K562 (cell line): Measurements from ENCODE around the gene DRC1. TPM values are rescaled to one million over a fixed set of nuclear protein-coding genes. Genes with fewer than 3 reads are reported as not detected.

Source experiments
- ATAC-seq: fragments of 200-7000 bp; cut with Tn5 transposase; 3 replicates; pipeline ENCODE4 v1.9.1; 2020; ENCODE audit warnings: moderate library complexity
- BruUV-seq: library from RNA; stranded (reverse); fragments of 400-500 nt; replicated peaks from 2 replicates; lab custom pipeline; 2021; lab: Mats Ljungman, UMichigan
- CTCF ChIA-PET: fragments of 300-600 bp; formaldehyde crosslinking; extraction: SDS; loops from one replicate; lab custom pipeline; 2021; ENCODE audit warnings: low intra/inter-chr PET ratio; lab: Yijun Ruan, JAX
- POLR2A ChIA-PET: fragments of 300-600, 350-650 bp; sonication (Branson Sonifier 250); formaldehyde crosslinking; extraction: SDS; loops from one replicate; lab custom pipeline; 2021; ENCODE audit warnings: antibody characterized with exemption, inconsistent platforms; lab: Yijun Ruan, JAX
- DNase-seq, 4 experiments: peaks; one replicate each; pipeline versions ENCODE4 v3.0.0 to v3.0.0-alpha.2; 2011 to 2018; ENCODE audit warnings: low spot score in 3 of 4, mixed read lengths in 3 of 4; ENCODE audit errors: extremely low read depth in 1 of 4
- FAIRE-seq: peaks from 2 replicates; lab custom pipeline; 2011; peaks lifted over from hg19 to GRCh38; lab: Jason Lieb, UNC
- H2AFZ ChIP-seq: 2 replicates; pipeline ENCODE4 v1.6.0; 2011; ENCODE audit warnings: low read depth, low read length, control low read depth, inconsistent platforms
- H3K27ac ChIP-seq: fragments of 200-600 bp; 3 replicates; pipeline ENCODE4 v1.8.0; 2011; ENCODE audit warnings: low read depth, mild to moderate bottlenecking, control low read depth, inconsistent platforms, low read length, moderate library complexity, mixed read lengths; ENCODE audit errors: extremely low read depth
- H3K27me3 ChIP-seq, 2 experiments: fragments of 300-600 bp in 1 of 2; 2 replicates in 1 of 2; 3 replicates in 1 of 2; pipeline versions ENCODE4 v1.6.0 to v1.8.0; 2011; ENCODE audit warnings: inconsistent platforms in 2 of 2, low read length in 2 of 2, mild to moderate bottlenecking in 1 of 2, mixed read lengths in 1 of 2, moderate library complexity in 1 of 2; ENCODE audit not compliant: control insufficient read depth in 2 of 2, insufficient read depth in 2 of 2
- H3K36me3 ChIP-seq: fragments of 300-600 bp; 3 replicates; pipeline ENCODE4 v1.8.0; 2011; ENCODE audit warnings: mild to moderate bottlenecking, low read length, inconsistent platforms; ENCODE audit not compliant: control insufficient read depth, insufficient read depth
- H3K4me1 ChIP-seq, 2 experiments: fragments of 200-600 bp in 1 of 2; replicated peaks in 1 of 2; 2 replicates in 1 of 2; 3 replicates in 1 of 2; pipeline versions ENCODE4 v1.5.1 to v1.8.0; 2011; ENCODE audit warnings: inconsistent platforms in 2 of 2, low read length in 2 of 2, mild to moderate bottlenecking in 1 of 2, mixed read lengths in 1 of 2, moderate library complexity in 1 of 2; ENCODE audit not compliant: control insufficient read depth in 2 of 2, insufficient read depth in 2 of 2
- H3K4me2 ChIP-seq: 2 replicates; pipeline ENCODE4 v1.6.1; 2011; ENCODE audit warnings: low read length, control low read depth, inconsistent platforms, mixed read lengths; ENCODE audit not compliant: insufficient read depth
- H3K4me3 ChIP-seq: fragments of 200-600 bp; sonication (generic), shearing (Covaris generic); 2 replicates; pipeline ENCODE4 v1.5.1; 2016; ENCODE audit warnings: control low read depth, inconsistent platforms
- H3K79me2 ChIP-seq: fragments of 200-600 bp; 3 replicates; pipeline ENCODE4 v1.8.0; 2011; ENCODE audit warnings: low read length, inconsistent platforms; ENCODE audit not compliant: control insufficient read depth, insufficient read depth
- H3K9ac ChIP-seq, 2 experiments: 2 replicates each; pipeline versions ENCODE4 v1.6.0 to v1.6.1; 2011; ENCODE audit warnings: low read depth in 2 of 2, low read length in 2 of 2, control low read depth in 1 of 2, inconsistent platforms in 1 of 2, mild to moderate bottlenecking in 1 of 2, mixed read lengths in 1 of 2; ENCODE audit not compliant: insufficient read depth in 1 of 2
- H3K9me1 ChIP-seq: one replicate; pipeline ENCODE4 v1.6.0; 2011; ENCODE audit warnings: inconsistent platforms, mild to moderate bottlenecking, low read length, moderate library complexity; ENCODE audit not compliant: control insufficient read depth, insufficient read depth
- H3K9me3 ChIP-seq: replicated peaks from 2 replicates; pipeline ENCODE4 v1.5.1; 2011; ENCODE audit warnings: low read depth, low read length, inconsistent platforms; ENCODE audit not compliant: control insufficient read depth, insufficient read depth
- H4K20me1 ChIP-seq: replicated peaks from 2 replicates; pipeline ENCODE4 v1.6.1; 2011; ENCODE audit warnings: low read length, inconsistent platforms, mixed read lengths; ENCODE audit not compliant: control insufficient read depth, insufficient read depth
- BDP1 ChIP-seq: IDR thresholded peaks from 3 replicates; pipeline ENCODE4 v1.6.1; 2011; ENCODE audit not compliant: insufficient read length, insufficient read depth
- BRF2 ChIP-seq: IDR thresholded peaks from 3 replicates; pipeline ENCODE4 v1.6.1; 2011; ENCODE audit warnings: borderline replicate concordance, mild to moderate bottlenecking; ENCODE audit not compliant: insufficient read length, insufficient read depth
- CBFA2T2 ChIP-seq: fragments of 450-650 bp; conservative IDR thresholded peaks from 2 replicates; pipeline ENCODE4 v1.6.1; 2017; ENCODE audit warnings: mild to moderate bottlenecking
- CCAR2 ChIP-seq: fragments of 200-400 bp; formaldehyde crosslinking; IDR thresholded peaks from 2 replicates; pipeline ENCODE4 v1.6.1; 2017; ENCODE audit warnings: mild to moderate bottlenecking, low read depth, low read length
- WGBS: fragments of 100-300 bp; shearing (Covaris generic); methylation state at CpG from one replicate; pipeline ENCODE4 v1.1.6; 2016; ENCODE audit warnings: low coverage, mixed read lengths; ENCODE audit not compliant: insufficient coverage; ENCODE audit errors: missing lambda C conversion rate; 5-methylcytosine and 5-hydroxymethylcytosine counted together
- in situ Hi-C: fragments of 300-500 bp; cut with MboI; formaldehyde crosslinking; loops from 4 replicates; pipeline ENCODE4 v1.15.0; 2018; ENCODE audit warnings: inconsistent platforms, mixed read lengths
- intact Hi-C: fragments of 100-400 bp; cut with micrococcal nuclease; formaldehyde crosslinking; loops from 2 replicates; pipeline ENCODE4 v1.14.2; 2022
- polyA plus RNA-seq, 8 experiments: library from polyadenylated mRNA; depleted of rRNA in 4 of 8; stranded (reverse) in 5 of 8; unstranded in 3 of 8; fragments of >200 nt; fragmentation: Nextera tagmentation in 2 of 8; fragmentation: Illumina TruSeq in 1 of 8; extraction: Ambion mirVana in 2 of 8; extraction: Trizol in 1 of 8; gene quantifications; 2 replicates each; pipeline versions ENCODE4 v1.2.1 to v1.2.3, GENCODE V29; 2011 to 2014; ENCODE audit warnings: inconsistent platforms in 1 of 8, missing spikeins in 1 of 8
- total RNA-seq, 7 experiments: library from RNA; depleted of rRNA in 6 of 7; stranded (reverse); fragments of >200 nt in 6 of 7; fragmentation: Illumina TruSeq in 2 of 7; extraction: Trizol in 2 of 7; gene quantifications; 2 replicates each; pipeline versions ENCODE4 v1.2.1 to v1.2.3, GENCODE V29; 2011 to 2021; ENCODE audit warnings: low replicate concordance in 1 of 7
- TF ChIP-seq, protein P1 (sequence below): fragments of 250-450 bp; sonication (Bioruptor Pico); IDR thresholded peaks from 2 replicates; pipeline ENCODE4 v1.4.0; 2020; ENCODE audit warnings: mild to moderate bottlenecking, moderate library complexity

Gene DRC1
- total and polyA plus RNA-seq, 9 of the 15 experiments (the other 6 are each of a cell fraction or from before 2014, with no cell fraction given) = 0.07 to 0.10 TPM; not detected in 7

- Histone ChIP-seq H2AFZ (no peak overlapping the region), H3K9me1 (no peaks in the 10 kb centered on the region), H3K36me3 (no peaks in the 10 kb centered on the region), H4K20me1 (peaks cover 5% of the 10 kb centered on the region; the same call in 1 of the 2 replicates), H3K4me1 (peaks cover 0 to 32% of the 10 kb centered on the region in 2 experiments; a peak in 2 of 5 replicates), H3K9me3 (no peaks in the 10 kb centered on the region; the same call in 1 of the 2 replicates), H3K4me3 (no peak overlapping the region), H3K4me2 (no peak overlapping the region), H3K9ac (peak overlapping the region in 1 of 2 experiments; percentile 74; a peak in 2 of 4 replicates), H3K79me2 (no peaks in the 10 kb centered on the region), H3K27me3 (peaks cover 0 to 22% of the 10 kb centered on the region in 2 experiments; a peak in 3 of 5 replicates), H3K27ac (no peak overlapping the region)
- no peak for ATAC-seq
- in situ Hi-C loops (no loop called here), intact Hi-C loops (no loop called here)
- FAIRE-seq = no peak
- no peak for DNase-seq
- CTCF ChIA-PET = no interaction called here
- 32% methylated on average over 21 of the region's 21 CpGs for WGBS
- POLR2A ChIA-PET = interaction anchor here (0.6 to 0.8 kb wide), 2 partner anchors 18 to 29 kb away, joined by 3 to 4 read pairs; no protein-coding TSS in a partner anchor
- TF ChIP-seq BRF2 (no peak), CCAR2 (no peak), CBFA2T2 (no peak), BDP1 (no peak)
- TF ChIP-seq, protein P1, sequence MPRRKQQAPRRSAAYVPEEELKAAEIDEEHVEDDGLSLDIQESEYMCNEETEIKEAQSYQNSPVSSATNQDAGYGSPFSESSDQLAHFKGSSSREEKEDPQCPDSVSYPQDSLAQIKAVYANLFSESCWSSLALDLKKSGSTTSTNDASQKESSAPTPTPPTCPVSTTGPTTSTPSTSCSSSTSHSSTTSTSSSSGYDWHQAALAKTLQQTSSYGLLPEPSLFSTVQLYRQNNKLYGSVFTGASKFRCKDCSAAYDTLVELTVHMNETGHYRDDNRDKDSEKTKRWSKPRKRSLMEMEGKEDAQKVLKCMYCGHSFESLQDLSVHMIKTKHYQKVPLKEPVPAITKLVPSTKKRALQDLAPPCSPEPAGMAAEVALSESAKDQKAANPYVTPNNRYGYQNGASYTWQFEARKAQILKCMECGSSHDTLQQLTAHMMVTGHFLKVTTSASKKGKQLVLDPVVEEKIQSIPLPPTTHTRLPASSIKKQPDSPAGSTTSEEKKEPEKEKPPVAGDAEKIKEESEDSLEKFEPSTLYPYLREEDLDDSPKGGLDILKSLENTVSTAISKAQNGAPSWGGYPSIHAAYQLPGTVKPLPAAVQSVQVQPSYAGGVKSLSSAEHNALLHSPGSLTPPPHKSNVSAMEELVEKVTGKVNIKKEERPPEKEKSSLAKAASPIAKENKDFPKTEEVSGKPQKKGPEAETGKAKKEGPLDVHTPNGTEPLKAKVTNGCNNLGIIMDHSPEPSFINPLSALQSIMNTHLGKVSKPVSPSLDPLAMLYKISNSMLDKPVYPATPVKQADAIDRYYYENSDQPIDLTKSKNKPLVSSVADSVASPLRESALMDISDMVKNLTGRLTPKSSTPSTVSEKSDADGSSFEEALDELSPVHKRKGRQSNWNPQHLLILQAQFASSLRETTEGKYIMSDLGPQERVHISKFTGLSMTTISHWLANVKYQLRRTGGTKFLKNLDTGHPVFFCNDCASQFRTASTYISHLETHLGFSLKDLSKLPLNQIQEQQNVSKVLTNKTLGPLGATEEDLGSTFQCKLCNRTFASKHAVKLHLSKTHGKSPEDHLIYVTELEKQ (CRISPR knock-in tag) = no peak
- BruUV-seq = no TSS peak
Measured at GRCh38 chr2:26479789-26480565, 78.3 kb downstream of the DRC1 start.
